Measurements from ENCODE around the gene KIRREL3. TPM values are rescaled to one million over a fixed set of nuclear protein-coding genes. Genes with fewer than 3 reads are reported as not detected.

Gene KIRREL3
- polyA plus RNA-seq, 1 experiment, result 2.3 TPM

GRCh38 chr11:126515501-126515900, 485.1 kb downstream of the KIRREL3 start:
- H3K27ac ChIP-seq (ENCODE audit: low read depth, low read length), result no peak overlapping the region
- no peak for TF ChIP-seq CTCF (IDR thresholded peaks at IDR 0.05; ENCODE audit: low read depth, low read length)
- no peaks in the 10 kb centered on the region for H3K27me3 ChIP-seq (ENCODE audit: control insufficient read depth, insufficient read depth, low read length)
- ChIA-PET CTCF (no interaction called here), POLR2A (no interaction called here)
- H3K4me3 ChIP-seq (ENCODE audit: low read depth, low read length), result no peak overlapping the region
- no peaks in the 10 kb centered on the region for H3K9me3 ChIP-seq (ENCODE audit: control insufficient read depth, insufficient read depth, low read length)
- DNase-seq (ENCODE audit: low read depth, low spot score), result no peak

GRCh38 chr11:126514061-126514693, 486.4 kb downstream of the KIRREL3 start:
- CTCF ChIA-PET, result interaction anchor here (1.6 kb wide), 1 partner anchor 33 kb away, joined by 5 read pairs; no protein-coding TSS in a partner anchor
- no peaks in the 10 kb centered on the region for H3K9me3 ChIP-seq (ENCODE audit: control insufficient read depth, insufficient read depth, low read length)
- DNase-seq (ENCODE audit: low read depth, low spot score), result no peak
- H3K4me3 ChIP-seq (ENCODE audit: low read depth, low read length), result no peak overlapping the region
- H3K27me3 ChIP-seq (ENCODE audit: control insufficient read depth, insufficient read depth, low read length), result no peaks in the 10 kb centered on the region
- POLR2A ChIA-PET, result no interaction called here
- no peak for TF ChIP-seq CTCF (IDR thresholded peaks at IDR 0.05; ENCODE audit: low read depth, low read length)
- H3K27ac ChIP-seq (ENCODE audit: low read depth, low read length), result no peak overlapping the region

- H3K4me3 ChIP-seq (ENCODE audit: low read depth, low read length), result no peak overlapping the region
- ChIA-PET POLR2A (no interaction called here), CTCF (interaction anchor here (1.6 kb wide), 1 partner anchor 32 kb away, joined by 5 read pairs; no protein-coding TSS in a partner anchor)
- no peak for DNase-seq (ENCODE audit: low read depth, low spot score)
- no peaks in the 10 kb centered on the region for H3K9me3 ChIP-seq (ENCODE audit: control insufficient read depth, insufficient read depth, low read length)
- no peaks in the 10 kb centered on the region for H3K27me3 ChIP-seq (ENCODE audit: control insufficient read depth, insufficient read depth, low read length)
- H3K27ac ChIP-seq (ENCODE audit: low read depth, low read length), result no peak overlapping the region
- no peak for TF ChIP-seq CTCF (IDR thresholded peaks at IDR 0.05; ENCODE audit: low read depth, low read length)
Observed at GRCh38 chr11:126512741-126513715, 487.5 kb downstream of the KIRREL3 start.

GRCh38 chr11:126512251-126512650, 488.3 kb downstream of the KIRREL3 start:
- Histone ChIP-seq H3K4me3 (ENCODE audit: low read depth, low read length) (no peak overlapping the region), H3K9me3 (ENCODE audit: control insufficient read depth, insufficient read depth, low read length) (no peaks in the 10 kb centered on the region; the same call in 1 of the 2 replicates), H3K27ac (ENCODE audit: low read depth, low read length) (no peak overlapping the region), H3K27me3 (ENCODE audit: control insufficient read depth, insufficient read depth, low read length) (no peaks in the 10 kb centered on the region)
- no peak for TF ChIP-seq CTCF (IDR thresholded peaks at IDR 0.05; ENCODE audit: low read depth, low read length)
- ChIA-PET POLR2A (no interaction called here), CTCF (no interaction called here)
- DNase-seq (ENCODE audit: low read depth, low spot score), result no peak
